Measurements from ENCODE around the gene KCTD20. TPM values are rescaled to one million over a fixed set of nuclear protein-coding genes. Genes with fewer than 3 reads are reported as not detected.

KCTD20 gene
- total RNA-seq, 1 donor from 2014 or later, result 26.3 TPM

- Mint-ChIP-seq H3K27me3 (no peaks in the 10 kb centered on the region), H3K9me3 (ENCODE audit: low read depth) (no peaks in the 10 kb centered on the region), H3K4me1 (ENCODE audit: low read depth) (no peaks in the 10 kb centered on the region), H3K36me3 (ENCODE audit: insufficient read depth) (peaks cover 19% of the 10 kb centered on the region), H3K27ac (no peak overlapping the region), H3K4me3 (ENCODE audit: low read depth) (no peak overlapping the region)
- DNase-seq (ENCODE audit: low spot score, unreplicated experiment), result no peak
- no peak for TF ChIP-seq CTCF (IDR thresholded peaks at IDR 0.05; ENCODE audit: unreplicated experiment)
Measured at GRCh38 chr6:36487698-36488097, 44.9 kb downstream of the KCTD20 start.

- no peaks in the 10 kb centered on the region for H3K4me1 Mint-ChIP-seq (ENCODE audit: low read depth)
- no peaks in the 10 kb centered on the region for H3K27me3 Mint-ChIP-seq
- no peak for TF ChIP-seq CTCF (IDR thresholded peaks at IDR 0.05; ENCODE audit: unreplicated experiment)
- no peaks in the 10 kb centered on the region for H3K9me3 Mint-ChIP-seq (ENCODE audit: low read depth)
- no peak overlapping the region for H3K4me3 Mint-ChIP-seq (ENCODE audit: low read depth)
- DNase-seq (ENCODE audit: low spot score, unreplicated experiment), result no peak
- H3K27ac Mint-ChIP-seq, result no peak overlapping the region
- peaks cover 19% of the 10 kb centered on the region for H3K36me3 Mint-ChIP-seq (ENCODE audit: insufficient read depth)
Measured at GRCh38 chr6:36488221-36488620, 45.4 kb downstream of the KCTD20 start.

DNA sequence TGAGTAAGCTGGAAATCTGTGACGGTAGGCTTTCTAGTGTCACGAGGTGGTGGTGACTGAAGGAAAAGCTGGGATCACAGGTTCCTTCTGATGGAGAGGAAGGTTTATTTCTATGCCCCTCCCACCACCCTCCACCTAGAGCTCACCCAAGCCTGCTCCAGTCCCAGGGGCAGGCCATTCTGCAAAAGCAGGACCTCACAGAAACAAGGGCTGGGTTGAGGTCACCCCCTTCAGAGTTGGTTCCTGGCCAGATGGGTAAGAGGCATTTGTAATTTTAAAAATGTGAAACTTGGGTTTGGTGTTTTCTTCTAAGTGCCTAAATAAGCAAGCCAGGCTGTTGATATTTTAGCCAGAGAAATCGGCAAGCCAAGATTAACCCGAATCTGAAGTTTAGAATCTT lies 46.6 kb downstream of the KCTD20 start:
- no peak for DNase-seq (ENCODE audit: low spot score, unreplicated experiment)
- H3K27ac Mint-ChIP-seq, result no peak overlapping the region
- no peaks in the 10 kb centered on the region for H3K9me3 Mint-ChIP-seq (ENCODE audit: low read depth)
- peaks cover 20% of the 10 kb centered on the region for H3K36me3 Mint-ChIP-seq (ENCODE audit: insufficient read depth)
- TF ChIP-seq CTCF (IDR thresholded peaks at IDR 0.05; ENCODE audit: unreplicated experiment), result no peak
- H3K4me3 Mint-ChIP-seq (ENCODE audit: low read depth), result no peak overlapping the region
- H3K4me1 Mint-ChIP-seq (ENCODE audit: low read depth), result peaks cover 9% of the 10 kb centered on the region
- H3K27me3 Mint-ChIP-seq, result no peaks in the 10 kb centered on the region

GRCh38 chr6:36491378-36491965 lies 48.7 kb downstream of the KCTD20 start:
- Mint-ChIP-seq H3K9me3 (ENCODE audit: low read depth) (no peaks in the 10 kb centered on the region), H3K27me3 (no peaks in the 10 kb centered on the region), H3K27ac (no peak overlapping the region), H3K36me3 (ENCODE audit: insufficient read depth) (peaks cover 31% of the 10 kb centered on the region), H3K4me3 (ENCODE audit: low read depth) (no peak overlapping the region), H3K4me1 (ENCODE audit: low read depth) (peaks cover 9% of the 10 kb centered on the region)
- no peak for DNase-seq (ENCODE audit: low spot score, unreplicated experiment)
- no peak for TF ChIP-seq CTCF (IDR thresholded peaks at IDR 0.05; ENCODE audit: unreplicated experiment)

GRCh38 chr6:36492092-36492491 lies 49.3 kb downstream of the KCTD20 start:
- Mint-ChIP-seq H3K27ac (no peak overlapping the region), H3K36me3 (ENCODE audit: insufficient read depth) (peaks cover 33% of the 10 kb centered on the region)

More at GRCh38 chr6:36492092-36492491, 49.3 kb downstream of the KCTD20 start:
- Mint-ChIP-seq H3K4me1 (ENCODE audit: low read depth) (peaks cover 9% of the 10 kb centered on the region), H3K27me3 (no peaks in the 10 kb centered on the region), H3K4me3 (ENCODE audit: low read depth) (no peak overlapping the region), H3K9me3 (ENCODE audit: low read depth) (no peaks in the 10 kb centered on the region)
- no peak for DNase-seq (ENCODE audit: low spot score, unreplicated experiment)
- no peak for TF ChIP-seq CTCF (IDR thresholded peaks at IDR 0.05; ENCODE audit: unreplicated experiment)

All from progenitor cell of endocrine pancreas (in vitro differentiated cells).